Fibroblast of the aortic adventitia (primary cell): Measurements from ENCODE around the gene DIAPH3. TPM values are rescaled to one million over a fixed set of nuclear protein-coding genes. Genes with fewer than 3 reads are reported as not detected.

ENCODE experiments used
- DNase-seq: peaks from one replicate; pipeline ENCODE4 v3.0.0-alpha.2; 2010; ENCODE audit warnings: low read depth
- H3K4me3 ChIP-seq: 2 replicates; pipeline ENCODE4 v1.5.1; 2011; ENCODE audit warnings: low read depth, mild to moderate bottlenecking, control low read depth, low read length, moderate library complexity
- CTCF ChIP-seq: IDR thresholded peaks from 2 replicates; pipeline ENCODE4 v1.5.1; 2011; ENCODE audit warnings: mild to moderate bottlenecking, low read length, control low read depth, inconsistent platforms; ENCODE audit not compliant: insufficient read depth
- total RNA-seq: library from RNA; depleted of rRNA; stranded (reverse); fragments of >200 nt; gene quantifications from 2 replicates; pipeline ENCODE4 v1.2.3, GENCODE V29; 2012; ENCODE audit warnings: low replicate concordance

Gene DIAPH3
- total RNA-seq, 1 donor: 40.9 TPM

DNA sequence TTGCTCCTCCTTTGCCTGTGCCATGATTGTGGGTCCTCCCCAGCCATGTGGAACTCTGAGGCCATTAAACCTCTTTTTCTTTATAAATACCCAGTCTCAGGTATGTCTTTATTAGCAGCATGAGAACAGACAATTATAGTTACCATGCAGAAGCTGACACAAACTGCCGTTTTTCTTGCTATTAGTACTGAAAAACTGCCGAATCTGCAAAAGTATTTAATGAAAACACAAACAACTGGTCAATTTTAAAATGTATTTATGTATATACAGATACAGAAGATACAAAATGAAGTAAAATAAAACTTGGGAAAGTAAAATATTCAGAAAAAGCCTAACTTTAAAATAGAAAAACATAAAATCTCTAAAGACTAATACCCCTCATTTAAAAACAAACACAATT lies 206.3 kb downstream of the DIAPH3 start:
- no peak overlapping the region for H3K4me3 ChIP-seq
- no peak for TF ChIP-seq CTCF
- no peak for DNase-seq

- no peak for DNase-seq
- no peak overlapping the region for H3K4me3 ChIP-seq
- TF ChIP-seq CTCF: no peak
Observed at GRCh38 chr13:59954601-59955000, 209.1 kb downstream of the DIAPH3 start.

GRCh38 chr13:59951011-59951410 lies 212.7 kb downstream of the DIAPH3 start:
- H3K4me3 ChIP-seq: no peak overlapping the region
- TF ChIP-seq CTCF: no peak
- no peak for DNase-seq

DNA sequence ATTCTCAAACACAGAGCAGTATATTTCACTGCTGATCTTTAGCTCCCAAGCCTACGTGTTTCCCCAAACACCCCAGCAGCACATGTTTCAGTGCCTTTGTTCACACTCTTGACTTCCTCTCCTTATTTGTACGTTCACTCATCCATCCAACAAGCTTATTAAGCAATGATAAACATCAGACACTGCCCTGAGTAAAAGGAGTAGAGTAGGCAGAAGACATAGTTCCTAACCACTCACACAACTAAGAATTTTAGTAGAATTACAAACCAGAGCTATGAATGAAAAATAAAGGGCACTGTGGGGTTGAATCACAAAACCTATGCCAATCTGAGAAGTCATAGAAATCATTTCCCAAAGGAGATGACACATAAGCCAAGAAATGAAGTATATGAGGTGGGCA lies 213.5 kb downstream of the DIAPH3 start:
- H3K4me3 ChIP-seq: no peak overlapping the region
- no peak for DNase-seq
- TF ChIP-seq CTCF: no peak

- DNase-seq: no peak
- no peak overlapping the region for H3K4me3 ChIP-seq
- TF ChIP-seq CTCF: no peak
Observed at GRCh38 chr13:59948686-59949085, 215.0 kb downstream of the DIAPH3 start.

DNA sequence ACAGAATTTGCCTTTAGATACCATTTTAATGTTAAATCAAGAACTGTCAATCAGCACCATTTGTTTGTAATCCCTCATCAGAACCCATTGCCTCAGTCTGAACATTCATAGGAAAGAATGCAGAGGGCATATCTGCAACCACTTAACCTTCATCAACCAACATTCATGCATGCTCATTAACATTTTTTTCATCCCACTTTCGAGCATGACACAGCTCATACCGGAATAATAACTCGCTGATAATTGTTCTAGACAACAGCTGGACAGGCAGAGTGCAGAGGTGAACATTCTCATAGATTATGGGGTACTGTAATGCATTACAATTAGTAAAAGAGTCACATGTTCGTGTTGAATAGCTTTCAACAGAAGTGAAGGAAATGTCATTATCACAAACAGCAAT lies 216.8 kb downstream of the DIAPH3 start:
- no peak for DNase-seq
- no peak for TF ChIP-seq CTCF
- no peak overlapping the region for H3K4me3 ChIP-seq

GRCh38 chr13:59931621-59932020 lies 232.1 kb downstream of the DIAPH3 start:
- no peak overlapping the region for H3K4me3 ChIP-seq
- DNase-seq: no peak
- TF ChIP-seq CTCF: no peak
